Activated naive CD8-positive, alpha-beta T cell treated with anti-CD3 and anti-CD28 coated beads, Interleukin-2, amount 50 U/mL, for 24 hours (primary cell): ENCODE results near the gene OSBPL6.

Experiments used
- ATAC-seq: fragments of 150-1000 bp; cut with Tn5 transposase; one replicate; pipeline ENCODE4 v1.10.0; 2021
- DNase-seq: peaks from one replicate; pipeline ENCODE4 v3.0.0; 2021
- H3K27ac Mint-ChIP-seq: one replicate; pipeline ENCODE4 v1.8.0; 2021; ENCODE audit warnings: mild to moderate bottlenecking, mixed read lengths
- H3K27me3 Mint-ChIP-seq: one replicate; pipeline ENCODE4 v1.8.0; 2021; ENCODE audit warnings: mixed read lengths
- H3K36me3 Mint-ChIP-seq: one replicate; pipeline ENCODE4 v1.8.0; 2021; ENCODE audit warnings: low read depth, mixed read lengths
- H3K4me1 Mint-ChIP-seq: one replicate; pipeline ENCODE4 v1.8.0; 2021; ENCODE audit warnings: mixed read lengths
- H3K4me3 Mint-ChIP-seq: one replicate; pipeline ENCODE4 v1.8.0; 2021; ENCODE audit warnings: mild to moderate bottlenecking, moderate library complexity, mixed read lengths
- H3K9me3 Mint-ChIP-seq: one replicate; pipeline ENCODE4 v1.8.0; 2021; ENCODE audit warnings: mixed read lengths

The OSBPL6 gene

DNA sequence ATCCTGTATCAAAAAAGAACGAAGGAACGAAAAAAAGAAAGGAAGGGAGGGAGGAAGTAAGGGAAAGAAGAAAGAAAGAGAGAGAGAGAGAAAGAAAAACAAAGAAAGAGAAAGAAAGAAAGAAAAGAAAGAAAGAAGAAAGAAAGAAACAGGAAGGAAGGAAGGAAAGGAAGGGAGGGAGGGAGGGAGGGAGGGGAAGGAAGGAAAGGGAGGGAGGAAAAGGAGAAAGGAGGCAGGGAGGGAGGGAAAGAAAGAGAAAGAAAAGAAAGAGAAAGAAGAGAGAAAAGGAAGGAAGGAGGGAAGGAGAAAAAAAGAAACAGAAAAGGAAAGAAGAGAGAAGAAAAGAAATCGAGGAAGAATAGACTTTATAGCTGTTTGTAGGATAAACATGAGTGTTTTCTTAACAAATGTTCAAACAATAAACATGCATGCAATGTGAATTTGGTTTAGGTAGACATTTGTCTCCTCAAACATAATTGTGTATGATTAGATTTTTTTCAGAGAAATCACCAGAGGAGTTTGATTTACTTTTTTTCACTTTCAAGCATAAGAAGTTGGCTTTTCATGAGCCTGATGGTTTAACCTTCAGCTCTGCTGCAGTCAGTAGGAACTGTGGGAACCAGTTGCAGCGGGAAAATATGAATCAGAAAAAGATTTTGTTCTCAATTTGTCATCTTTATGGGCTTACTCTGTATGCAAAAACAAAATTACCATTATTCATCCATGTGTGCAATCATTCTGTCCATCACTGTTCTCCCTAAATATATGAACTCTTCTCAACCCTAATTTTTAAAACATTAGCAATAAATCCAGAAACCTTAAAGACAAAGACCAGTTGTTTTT lies 185.1 kb downstream of the OSBPL6 start:
- DNase-seq (no peak), ATAC-seq (no peak)
- Mint-ChIP-seq H3K9me3 (no peaks in the 10 kb centered on the region), H3K4me3 (no peak overlapping the region), H3K27ac (no peak overlapping the region), H3K4me1 (peaks cover 2% of the 10 kb centered on the region), H3K27me3 (peaks cover 26% of the 10 kb centered on the region), H3K36me3 (no peaks in the 10 kb centered on the region)

DNA sequence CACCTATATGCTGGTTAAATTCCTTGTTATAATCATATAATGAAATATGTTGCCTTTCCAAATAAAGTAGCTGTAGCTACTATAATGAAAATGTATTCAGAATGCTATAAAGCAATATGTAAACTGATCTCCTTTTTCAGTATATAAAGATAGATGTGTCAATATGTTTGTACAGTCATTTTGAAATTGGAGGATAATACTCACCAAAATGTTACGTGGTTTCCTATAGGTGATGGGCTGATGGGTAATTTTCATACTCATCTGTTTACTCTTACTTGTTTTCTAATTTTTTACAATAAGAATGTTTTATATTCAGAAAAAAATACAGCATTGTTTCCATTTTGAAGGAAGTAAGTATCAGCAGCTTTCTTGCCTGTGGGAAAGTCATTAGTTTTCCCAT lies 186.5 kb downstream of the OSBPL6 start:
- H3K27me3 Mint-ChIP-seq = peaks cover 19% of the 10 kb centered on the region
- H3K9me3 Mint-ChIP-seq = no peaks in the 10 kb centered on the region
- DNase-seq = no peak
- H3K27ac Mint-ChIP-seq = no peak overlapping the region
- H3K36me3 Mint-ChIP-seq = no peaks in the 10 kb centered on the region
- no peak for ATAC-seq
- no peak overlapping the region for H3K4me3 Mint-ChIP-seq
- peaks cover 2% of the 10 kb centered on the region for H3K4me1 Mint-ChIP-seq

DNA sequence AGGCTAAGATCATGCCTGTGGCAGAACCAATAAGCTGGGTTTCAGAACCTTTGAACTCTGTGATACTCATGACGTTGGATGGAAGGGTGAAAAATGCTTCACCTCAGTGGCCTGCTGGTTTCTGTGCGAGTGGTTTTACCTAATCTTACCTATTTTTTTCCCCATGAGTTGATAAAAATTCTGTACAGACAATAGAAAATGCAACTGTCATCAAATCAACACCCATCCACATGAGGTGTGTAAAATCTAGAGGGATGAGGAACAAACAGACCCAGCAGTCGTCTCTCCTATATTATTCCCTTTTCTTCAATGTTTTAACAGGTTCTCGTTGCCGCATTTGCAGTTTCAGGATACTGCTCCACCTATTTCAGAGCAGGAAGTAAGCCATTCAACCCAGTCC lies 189.4 kb downstream of the OSBPL6 start:
- Mint-ChIP-seq H3K27me3 (peaks cover 9% of the 10 kb centered on the region), H3K36me3 (no peaks in the 10 kb centered on the region), H3K27ac (no peak overlapping the region), H3K4me1 (peaks cover 2% of the 10 kb centered on the region), H3K9me3 (no peaks in the 10 kb centered on the region), H3K4me3 (no peak overlapping the region)
- ATAC-seq = no peak
- no peak for DNase-seq

DNA sequence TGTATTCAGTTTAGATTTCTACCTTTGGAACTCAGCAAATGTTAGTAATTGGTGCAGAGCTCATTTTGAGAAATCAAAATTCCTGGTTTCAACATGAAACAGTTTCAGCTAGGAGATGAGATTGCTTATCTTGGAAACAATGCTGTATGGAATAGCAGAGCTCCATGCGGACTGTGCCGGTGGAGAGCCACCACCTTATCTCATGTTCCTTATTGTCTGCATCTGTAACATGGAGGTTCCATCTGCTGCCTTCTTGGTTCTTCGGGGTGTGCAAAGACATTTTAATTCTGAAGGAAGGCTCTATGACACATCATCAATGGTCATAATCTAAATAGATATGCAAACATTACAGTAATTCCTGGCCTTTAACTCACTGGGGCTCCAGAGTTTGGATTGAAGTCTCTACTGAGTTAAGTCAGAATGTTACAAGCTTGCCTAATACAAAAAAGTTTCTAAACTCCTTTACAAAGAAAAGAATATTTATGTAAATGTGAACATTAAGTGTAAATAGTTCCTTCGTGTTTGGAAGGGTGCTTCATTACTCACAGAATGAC lies 191.4 kb downstream of the OSBPL6 start:
- Mint-ChIP-seq H3K36me3 (no peaks in the 10 kb centered on the region), H3K9me3 (no peaks in the 10 kb centered on the region), H3K4me1 (no peaks in the 10 kb centered on the region), H3K4me3 (no peak overlapping the region), H3K27ac (no peak overlapping the region), H3K27me3 (peaks cover 3% of the 10 kb centered on the region)
- no peak for DNase-seq
- ATAC-seq = no peak

DNA sequence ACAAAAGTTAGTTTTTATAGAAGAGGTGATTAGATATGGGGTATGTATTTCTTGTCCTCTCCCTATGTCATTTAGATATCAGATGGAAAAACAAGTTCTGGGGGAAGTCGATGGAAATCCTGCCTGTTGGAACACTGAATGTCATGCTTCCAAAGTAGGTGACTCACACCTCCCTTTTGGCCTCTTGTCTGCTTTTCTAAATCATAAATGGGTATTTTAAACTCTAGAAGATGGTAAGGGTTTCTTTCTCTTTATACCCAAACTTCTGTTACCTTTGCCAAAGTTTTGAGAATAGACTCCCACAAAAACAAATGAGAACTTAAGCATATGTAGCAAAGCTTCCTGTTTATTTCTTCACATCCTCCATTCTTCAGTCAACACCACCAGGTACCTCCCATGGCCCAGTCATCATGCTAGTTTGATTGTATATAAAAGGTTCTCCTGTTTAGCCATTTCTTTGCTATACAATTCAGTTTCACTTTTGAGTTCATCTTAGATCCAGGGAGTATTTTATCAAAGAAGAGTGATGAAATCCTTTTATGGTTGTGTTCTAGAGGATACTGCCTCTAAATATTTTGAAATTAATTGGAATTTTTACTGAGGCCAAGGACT lies 192.8 kb downstream of the OSBPL6 start:
- H3K9me3 Mint-ChIP-seq = no peaks in the 10 kb centered on the region
- H3K27ac Mint-ChIP-seq = no peak overlapping the region
- DNase-seq (no peak), ATAC-seq (no peak)
- H3K4me1 Mint-ChIP-seq = no peaks in the 10 kb centered on the region
- H3K36me3 Mint-ChIP-seq = no peaks in the 10 kb centered on the region
- no peak overlapping the region for H3K4me3 Mint-ChIP-seq
- no peaks in the 10 kb centered on the region for H3K27me3 Mint-ChIP-seq

DNA sequence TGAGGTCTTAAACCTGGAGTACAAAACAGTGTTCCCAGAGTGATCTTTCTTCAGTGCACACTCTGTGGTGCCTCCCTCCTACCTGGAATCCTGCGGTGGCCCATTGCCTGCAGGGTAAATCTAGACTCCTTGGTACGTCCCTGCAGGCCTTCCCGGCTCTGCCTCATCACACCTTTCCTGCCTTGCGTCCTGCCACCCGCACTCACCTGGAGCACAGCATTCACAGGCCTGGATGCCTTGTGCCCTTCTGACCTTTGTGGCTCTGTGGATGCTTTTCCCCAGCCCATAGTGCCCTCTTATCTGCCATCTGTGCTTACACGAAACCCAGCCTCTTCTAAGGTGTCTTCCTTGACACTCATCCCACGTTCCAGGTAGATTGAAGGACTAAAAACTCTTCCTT lies 194.0 kb downstream of the OSBPL6 start:
- no peak overlapping the region for H3K27ac Mint-ChIP-seq
- no peaks in the 10 kb centered on the region for H3K4me1 Mint-ChIP-seq

DNA sequence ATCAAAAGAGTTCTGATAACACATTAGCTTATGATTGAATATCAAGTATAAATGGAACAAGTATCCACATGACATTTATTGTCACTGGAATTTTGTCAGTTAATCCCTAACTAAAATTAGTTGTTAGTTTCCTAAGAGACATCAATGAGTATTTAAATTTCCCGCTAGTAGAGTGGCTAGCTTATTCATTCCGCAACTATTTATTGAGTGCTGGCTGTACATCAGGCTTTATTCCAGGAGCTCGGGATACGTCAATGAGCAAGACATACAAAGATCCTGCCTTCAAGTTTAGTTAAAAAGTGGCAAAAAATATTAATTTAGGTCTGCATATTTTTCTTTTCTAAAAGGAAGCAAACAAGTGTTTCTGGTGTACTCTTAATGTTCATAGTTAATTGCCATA lies 197.4 kb downstream of the OSBPL6 start:
- ATAC-seq = no peak
- Mint-ChIP-seq H3K4me1 (no peaks in the 10 kb centered on the region), H3K36me3 (no peaks in the 10 kb centered on the region), H3K27me3 (no peaks in the 10 kb centered on the region), H3K4me3 (no peak overlapping the region), H3K27ac (no peak overlapping the region), H3K9me3 (no peaks in the 10 kb centered on the region)
- no peak for DNase-seq

More for the DNA sequence above, 194.0 kb downstream of the OSBPL6 start:
- DNase-seq (no peak), ATAC-seq (no peak)
- H3K9me3 Mint-ChIP-seq = no peaks in the 10 kb centered on the region
- no peaks in the 10 kb centered on the region for H3K36me3 Mint-ChIP-seq
- H3K27me3 Mint-ChIP-seq = no peaks in the 10 kb centered on the region
- no peak overlapping the region for H3K4me3 Mint-ChIP-seq

DNA sequence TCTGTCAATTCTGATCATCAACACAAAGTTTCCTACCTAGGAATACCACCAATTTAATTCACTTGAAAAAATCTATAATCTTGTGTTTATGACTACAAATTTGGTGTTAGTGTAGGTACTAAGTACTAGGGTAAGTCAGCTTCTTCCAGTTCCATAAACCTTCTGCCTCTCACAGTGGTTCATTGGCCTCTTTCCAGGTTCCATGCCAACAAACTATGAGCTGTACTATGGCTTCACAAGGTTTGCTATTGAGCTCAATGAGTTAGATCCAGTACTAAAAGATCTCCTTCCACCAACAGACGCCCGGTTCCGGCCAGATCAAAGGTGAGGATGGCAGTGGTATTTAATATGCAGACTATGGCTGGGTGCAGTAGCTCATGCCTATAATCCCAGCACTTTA lies 197.9 kb downstream of the OSBPL6 start:
- H3K9me3 Mint-ChIP-seq = no peaks in the 10 kb centered on the region
- H3K4me3 Mint-ChIP-seq = no peak overlapping the region
- ATAC-seq (no peak), DNase-seq (no peak)
- H3K4me1 Mint-ChIP-seq = no peaks in the 10 kb centered on the region
- H3K27me3 Mint-ChIP-seq = no peaks in the 10 kb centered on the region
- H3K27ac Mint-ChIP-seq = no peak overlapping the region
- no peaks in the 10 kb centered on the region for H3K36me3 Mint-ChIP-seq

DNA sequence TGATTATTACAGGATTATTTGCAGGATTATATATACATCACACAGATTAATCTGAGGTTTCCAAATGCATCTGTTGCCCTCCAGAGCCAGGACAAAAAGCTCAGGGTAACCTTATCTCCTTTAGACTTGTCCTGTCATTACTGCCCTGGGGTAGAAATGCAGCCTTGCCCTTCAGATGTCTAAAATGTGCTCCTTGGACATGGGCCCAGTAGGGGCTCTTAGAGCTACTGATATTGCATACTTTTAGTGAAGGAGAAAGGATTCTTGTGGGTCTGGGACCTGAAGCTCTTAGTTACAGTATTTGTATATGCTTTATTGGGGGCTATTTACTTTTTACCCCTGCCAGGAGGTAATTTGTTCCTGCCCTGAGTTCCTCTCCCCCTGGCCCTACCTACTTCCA lies 200.5 kb downstream of the OSBPL6 start:
- Mint-ChIP-seq H3K27ac (no peak overlapping the region), H3K9me3 (no peaks in the 10 kb centered on the region), H3K36me3 (no peaks in the 10 kb centered on the region), H3K27me3 (no peaks in the 10 kb centered on the region), H3K4me3 (no peak overlapping the region), H3K4me1 (no peaks in the 10 kb centered on the region)
- DNase-seq (no peak), ATAC-seq (no peak)

DNA sequence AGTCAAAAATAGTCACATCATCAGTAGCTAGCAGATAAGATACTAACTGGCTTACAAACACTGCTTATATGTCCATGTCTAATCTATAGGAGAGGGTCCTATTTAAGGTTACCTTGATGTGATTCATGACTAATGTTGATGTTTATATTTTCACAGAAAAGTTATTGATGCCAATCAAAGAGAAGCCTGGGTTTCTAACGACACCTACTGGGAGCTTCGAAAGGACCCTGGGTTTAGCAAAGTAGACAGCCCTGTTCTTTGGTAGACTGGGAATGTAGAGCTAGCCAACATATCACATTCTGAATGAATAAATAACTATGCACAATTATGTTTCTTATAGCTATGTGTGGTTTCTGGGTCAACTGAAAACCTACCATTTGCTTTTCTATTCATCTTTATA lies 201.0 kb downstream of the OSBPL6 start:
- H3K9me3 Mint-ChIP-seq = no peaks in the 10 kb centered on the region
- ATAC-seq (no peak), DNase-seq (no peak)
- H3K36me3 Mint-ChIP-seq = no peaks in the 10 kb centered on the region
- no peak overlapping the region for H3K27ac Mint-ChIP-seq
- no peak overlapping the region for H3K4me3 Mint-ChIP-seq
- H3K27me3 Mint-ChIP-seq = no peaks in the 10 kb centered on the region
- H3K4me1 Mint-ChIP-seq = no peaks in the 10 kb centered on the region

DNA sequence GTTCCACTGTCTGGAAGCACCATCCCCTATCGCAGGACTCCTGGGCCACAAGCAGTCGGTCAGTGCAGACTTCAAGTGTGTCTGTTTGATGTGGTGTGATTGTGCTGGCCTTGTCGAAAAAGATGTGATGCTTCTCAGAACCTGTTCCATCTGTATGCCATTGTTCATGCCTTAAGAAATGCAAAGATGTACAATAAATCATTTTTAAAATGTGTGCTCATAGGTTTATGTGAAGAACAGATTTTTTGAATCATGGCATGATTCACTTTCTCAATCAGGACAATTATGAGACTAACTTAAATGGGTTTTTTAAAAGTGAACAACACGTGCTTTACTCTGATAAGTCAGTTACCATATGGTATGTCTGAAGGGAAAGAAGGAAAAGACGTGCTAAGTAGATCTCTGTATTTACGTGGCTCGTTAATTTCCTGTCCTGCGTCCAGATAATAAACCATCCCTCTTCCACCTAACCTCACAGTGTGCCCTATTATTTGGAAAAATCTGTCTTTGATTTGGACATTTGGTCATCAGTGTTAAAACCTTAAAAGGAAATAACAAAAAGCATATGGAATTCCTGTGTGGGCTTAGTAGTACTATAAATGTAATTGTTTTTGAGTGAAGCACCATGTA lies 201.7 kb downstream of the OSBPL6 start:
- no peak for DNase-seq
- Mint-ChIP-seq H3K27me3 (peaks cover 1% of the 10 kb centered on the region), H3K4me3 (no peak overlapping the region), H3K9me3 (no peaks in the 10 kb centered on the region), H3K4me1 (no peaks in the 10 kb centered on the region), H3K36me3 (no peaks in the 10 kb centered on the region), H3K27ac (no peak overlapping the region)
- no peak for ATAC-seq

DNA sequence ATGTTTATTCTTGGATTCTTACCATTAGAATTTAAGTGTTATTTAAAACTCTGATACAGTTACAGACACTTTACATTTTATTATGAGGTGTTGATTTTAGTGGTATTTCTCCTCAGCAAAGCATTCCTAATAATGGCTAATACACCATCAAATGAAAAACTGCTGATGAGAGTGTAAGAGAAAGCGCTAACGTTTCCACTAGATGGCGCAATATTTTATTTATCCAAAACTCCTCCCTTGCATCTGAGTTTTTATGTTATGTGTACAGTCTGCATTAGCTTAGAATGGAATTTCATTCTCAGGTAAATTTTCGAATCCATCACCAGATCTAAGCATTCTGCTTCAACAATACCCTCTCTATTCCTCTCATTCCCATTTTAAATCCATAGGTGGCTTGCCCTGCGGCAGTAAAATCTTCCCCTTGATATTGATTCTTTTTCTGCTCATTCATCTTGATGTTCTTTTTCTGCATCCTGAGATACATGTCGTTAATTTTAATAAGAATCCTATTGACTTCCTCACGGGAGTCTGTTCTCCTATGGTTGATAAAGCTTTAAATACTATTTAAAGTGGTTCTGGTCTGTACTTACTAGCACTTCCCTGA lies 202.8 kb downstream of the OSBPL6 start:
- Mint-ChIP-seq H3K4me3 (no peak overlapping the region), H3K27ac (no peak overlapping the region)
- peak; percentile 54 for ATAC-seq

DNA sequence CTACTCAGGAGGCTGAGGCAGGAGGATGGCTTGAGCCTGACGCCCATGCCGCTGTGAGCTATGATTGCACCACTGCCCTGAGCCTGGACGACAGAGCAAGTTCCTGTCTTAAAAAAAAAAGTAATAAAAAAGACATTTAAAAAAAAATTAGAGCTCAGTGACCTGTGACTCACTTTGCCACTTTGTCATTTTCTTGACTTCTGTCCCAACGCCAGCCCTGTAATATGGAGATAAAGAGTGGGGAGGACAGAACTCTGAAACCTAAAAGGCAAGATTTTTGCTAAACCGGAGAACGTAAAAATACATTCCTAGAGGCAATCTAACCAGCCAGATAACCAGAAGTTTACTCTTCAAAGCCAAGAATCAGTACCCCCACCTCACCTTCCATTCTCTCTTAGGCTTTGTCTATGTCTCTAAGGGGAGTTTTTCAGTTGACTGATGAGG lies 207.7 kb downstream of the OSBPL6 start:
- Mint-ChIP-seq H3K4me3 (no peak overlapping the region), H3K4me1 (peaks cover 5% of the 10 kb centered on the region), H3K36me3 (no peaks in the 10 kb centered on the region), H3K9me3 (no peaks in the 10 kb centered on the region), H3K27me3 (peaks cover 7% of the 10 kb centered on the region), H3K27ac (no peak overlapping the region)
- no peak for ATAC-seq
- no peak for DNase-seq

More for the DNA sequence above, 202.8 kb downstream of the OSBPL6 start:
- no peaks in the 10 kb centered on the region for H3K36me3 Mint-ChIP-seq
- DNase-seq = no peak
- H3K4me1 Mint-ChIP-seq = no peaks in the 10 kb centered on the region
- H3K27me3 Mint-ChIP-seq = peaks cover 5% of the 10 kb centered on the region
- no peaks in the 10 kb centered on the region for H3K9me3 Mint-ChIP-seq

DNA sequence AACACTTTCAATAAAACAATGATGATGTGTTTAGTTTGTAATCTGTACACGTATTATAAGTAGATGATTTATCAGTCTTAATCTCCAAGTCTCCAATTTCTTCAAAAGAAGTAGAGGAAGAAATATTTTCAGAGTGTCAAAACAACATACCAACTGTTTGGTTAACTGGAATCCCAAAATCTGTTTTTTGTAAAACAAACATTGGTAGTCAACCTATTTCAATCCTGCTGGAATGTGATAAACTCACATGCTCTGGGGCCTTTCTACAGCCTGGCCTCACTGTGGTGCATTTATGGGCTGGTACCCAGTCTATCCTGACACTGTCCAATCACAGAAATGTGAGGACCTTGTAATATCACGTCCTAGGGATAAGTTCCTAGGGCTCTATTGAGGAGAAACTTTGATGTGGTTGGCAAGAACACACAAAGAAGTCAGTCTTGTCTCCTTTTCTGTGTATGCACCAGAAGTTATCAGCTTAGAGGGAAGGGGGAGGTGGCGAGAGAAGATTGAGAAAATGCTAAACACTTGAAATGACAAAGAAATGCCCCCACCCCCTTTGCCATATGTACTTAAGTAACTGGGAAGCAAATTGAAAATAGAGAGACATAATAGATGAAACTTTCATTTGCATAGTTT lies 209.5 kb downstream of the OSBPL6 start:
- H3K4me3 Mint-ChIP-seq = no peak overlapping the region
- no peak overlapping the region for H3K27ac Mint-ChIP-seq
- no peaks in the 10 kb centered on the region for H3K9me3 Mint-ChIP-seq
- H3K27me3 Mint-ChIP-seq = peaks cover 7% of the 10 kb centered on the region
- peaks cover 5% of the 10 kb centered on the region for H3K4me1 Mint-ChIP-seq
- H3K36me3 Mint-ChIP-seq = no peaks in the 10 kb centered on the region
- ATAC-seq (no peak), DNase-seq (no peak)
